GM12875 (cell line): ENCODE measurements around the gene FTCDNL1.

Source experiments
- H3K4me3 ChIP-seq: one replicate; pipeline ENCODE4 v1.5.1; 2011; ENCODE audit warnings: low read depth, low read length, control low read depth
- CTCF ChIP-seq: IDR thresholded peaks from 2 replicates; pipeline ENCODE4 v1.5.1; 2011; ENCODE audit warnings: low read depth, mild to moderate bottlenecking, control low read depth, inconsistent platforms, low read length, moderate library complexity, borderline replicate concordance; ENCODE audit not compliant: insufficient read depth

FTCDNL1 gene

DNA sequence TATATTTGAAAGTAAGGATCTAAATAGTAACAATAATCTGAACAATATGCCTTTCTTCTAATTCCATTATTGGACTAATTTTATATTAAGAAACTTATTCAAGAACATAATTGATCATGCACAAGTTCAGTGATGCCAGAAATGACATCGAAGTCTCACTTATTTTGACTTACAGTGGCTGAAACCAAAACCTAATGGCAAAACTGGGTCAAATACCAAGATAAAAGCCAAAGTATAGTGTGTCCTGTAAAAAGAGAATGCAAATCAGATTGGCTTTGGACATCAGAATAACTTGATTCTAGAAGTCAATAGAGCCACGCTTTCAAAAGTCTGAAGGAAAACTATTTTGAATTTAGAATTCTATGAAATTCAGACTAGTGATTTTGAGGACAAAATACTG lies 137.2 kb downstream of the FTCDNL1 start:
- no peak for TF ChIP-seq CTCF
- no peak overlapping the region for H3K4me3 ChIP-seq

- no peak for TF ChIP-seq CTCF
These were observed 140.4 kb downstream of the FTCDNL1 start for GRCh38 chr2:199710551-199710950.

More at GRCh38 chr2:199710551-199710950, 140.4 kb downstream of the FTCDNL1 start:
- H3K4me3 ChIP-seq, result no peak overlapping the region
